GM12873 (cell line): ENCODE results near the gene AKR1B15.

Source experiments
- CTCF ChIP-seq: IDR thresholded peaks from 2 replicates; pipeline ENCODE4 v1.5.1; 2012; ENCODE audit warnings: low read depth, mild to moderate bottlenecking, moderate library complexity, low read length, control low read depth; ENCODE audit not compliant: insufficient read depth; ENCODE audit errors: missing control alignments

Gene AKR1B15

GRCh38 chr7:134587750-134588149 lies 38.8 kb downstream of the AKR1B15 start:
- TF ChIP-seq CTCF: no peak

DNA sequence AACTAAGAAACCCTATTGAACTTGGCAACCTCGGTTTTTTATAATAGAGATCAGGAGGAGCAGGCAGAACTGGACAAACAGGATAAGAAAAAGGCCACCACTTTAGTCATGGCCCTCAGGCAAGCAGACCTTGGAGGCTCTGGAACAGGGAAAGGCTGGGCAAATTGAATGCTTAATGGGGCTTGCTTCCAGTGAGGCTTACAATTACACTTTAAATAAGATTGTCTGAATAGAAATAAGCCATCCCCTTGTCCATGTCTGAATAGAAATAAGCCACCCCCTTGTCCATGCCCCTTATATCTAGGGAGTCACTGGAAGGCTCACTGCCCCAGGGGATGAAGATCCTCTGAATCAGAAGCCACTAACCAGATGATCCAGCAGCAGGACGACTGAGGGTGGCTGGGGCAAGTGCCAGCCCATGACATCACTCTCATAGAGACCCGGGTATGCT lies 40.6 kb downstream of the AKR1B15 start:
- no peak for TF ChIP-seq CTCF

- TF ChIP-seq CTCF: no peak
These were observed 44.9 kb downstream of the AKR1B15 start for GRCh38 chr7:134593530-134594392.

DNA sequence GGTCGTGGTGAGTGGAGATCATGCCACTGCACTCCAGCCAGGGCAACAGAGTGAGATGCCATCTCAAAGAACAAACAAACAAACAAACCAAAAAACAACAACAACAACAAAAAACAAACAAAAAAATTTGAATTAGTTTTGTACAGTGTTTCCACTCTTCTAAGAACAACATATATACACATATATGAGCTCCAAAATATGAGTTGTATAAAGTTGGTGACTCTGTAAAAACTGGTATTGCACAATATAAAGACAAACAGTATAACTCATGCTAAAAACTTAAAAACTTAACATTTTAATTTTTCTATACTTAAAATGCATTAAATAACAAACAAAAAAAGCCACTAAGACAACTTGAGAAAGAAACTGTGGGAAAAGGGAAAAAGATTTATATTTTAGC lies 46.0 kb downstream of the AKR1B15 start:
- no peak for TF ChIP-seq CTCF

DNA sequence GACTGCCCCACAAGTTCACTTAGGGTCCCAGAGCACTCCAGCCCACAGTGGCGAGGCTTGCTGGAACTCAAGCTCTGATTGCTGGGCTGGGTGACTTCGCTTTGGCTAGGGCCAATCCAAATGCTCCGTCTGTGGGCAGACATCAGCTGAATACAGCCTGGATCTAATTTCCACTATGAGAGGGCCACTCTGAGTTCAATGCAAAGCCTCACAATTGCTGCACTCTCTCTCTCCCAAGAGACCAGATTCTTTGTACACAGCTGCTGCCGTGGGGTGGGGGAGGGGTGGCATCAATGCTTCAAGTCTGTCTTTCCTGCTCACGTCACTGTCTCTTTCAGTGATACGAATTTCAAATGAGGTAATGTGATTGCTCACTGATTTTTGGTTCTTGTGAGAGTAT lies 50.5 kb downstream of the AKR1B15 start:
- no peak for TF ChIP-seq CTCF

- TF ChIP-seq CTCF: no peak
These were observed 52.5 kb downstream of the AKR1B15 start for GRCh38 chr7:134601459-134601858.

GRCh38 chr7:134602881-134603451 lies 54.1 kb downstream of the AKR1B15 start:
- no peak for TF ChIP-seq CTCF
